GM13976 (cell line): Measurements from ENCODE around the gene DSCAML1.

Experiments used
- DNase-seq: peaks from one replicate; pipeline ENCODE4 v3.0.0; 2012; ENCODE audit warnings: low spot score
- in situ Hi-C: fragments of 300-500 bp; cut with MboI; formaldehyde crosslinking; loops from one replicate; pipeline ENCODE4 v1.12.0; 2022; ENCODE audit warnings: low sequenced_read_pairs, mixed read lengths, inconsistent platforms; ENCODE audit not compliant: unreplicated experiment
- TF ChIP-seq, protein P1 (sequence below): IDR thresholded peaks from 2 replicates; pipeline ENCODE4 v1.5.1; 2012; ENCODE audit warnings: borderline replicate concordance, mild to moderate bottlenecking; ENCODE audit not compliant: insufficient read depth; ENCODE audit errors: extremely low read depth, missing control alignments, control extremely low read depth

The DSCAML1 gene

DNA sequence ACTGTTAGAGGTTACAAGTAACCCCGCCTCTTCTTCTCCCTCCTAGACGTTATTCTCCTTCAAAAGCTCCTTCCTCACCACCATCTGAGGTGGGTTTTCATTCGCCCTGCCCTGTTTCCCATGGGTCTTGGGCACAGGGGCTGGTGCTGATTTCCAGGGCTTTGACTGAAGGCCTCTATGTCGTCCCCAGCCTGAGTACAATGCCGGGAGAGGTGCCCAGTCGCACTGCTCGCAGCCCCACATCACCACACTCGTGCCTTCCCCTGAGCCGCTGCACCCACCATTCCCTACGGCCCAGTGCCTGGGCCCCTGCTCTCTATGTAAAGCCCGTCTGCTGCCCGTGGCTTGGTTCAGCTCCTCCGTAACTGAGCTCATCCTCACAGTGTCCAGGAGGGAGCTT, 169.8 kb downstream of the DSCAML1 start:
- DNase-seq: no peak
- TF ChIP-seq, protein P1, sequence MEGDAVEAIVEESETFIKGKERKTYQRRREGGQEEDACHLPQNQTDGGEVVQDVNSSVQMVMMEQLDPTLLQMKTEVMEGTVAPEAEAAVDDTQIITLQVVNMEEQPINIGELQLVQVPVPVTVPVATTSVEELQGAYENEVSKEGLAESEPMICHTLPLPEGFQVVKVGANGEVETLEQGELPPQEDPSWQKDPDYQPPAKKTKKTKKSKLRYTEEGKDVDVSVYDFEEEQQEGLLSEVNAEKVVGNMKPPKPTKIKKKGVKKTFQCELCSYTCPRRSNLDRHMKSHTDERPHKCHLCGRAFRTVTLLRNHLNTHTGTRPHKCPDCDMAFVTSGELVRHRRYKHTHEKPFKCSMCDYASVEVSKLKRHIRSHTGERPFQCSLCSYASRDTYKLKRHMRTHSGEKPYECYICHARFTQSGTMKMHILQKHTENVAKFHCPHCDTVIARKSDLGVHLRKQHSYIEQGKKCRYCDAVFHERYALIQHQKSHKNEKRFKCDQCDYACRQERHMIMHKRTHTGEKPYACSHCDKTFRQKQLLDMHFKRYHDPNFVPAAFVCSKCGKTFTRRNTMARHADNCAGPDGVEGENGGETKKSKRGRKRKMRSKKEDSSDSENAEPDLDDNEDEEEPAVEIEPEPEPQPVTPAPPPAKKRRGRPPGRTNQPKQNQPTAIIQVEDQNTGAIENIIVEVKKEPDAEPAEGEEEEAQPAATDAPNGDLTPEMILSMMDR: no peak
- in situ Hi-C loops: no loop called here

DNA sequence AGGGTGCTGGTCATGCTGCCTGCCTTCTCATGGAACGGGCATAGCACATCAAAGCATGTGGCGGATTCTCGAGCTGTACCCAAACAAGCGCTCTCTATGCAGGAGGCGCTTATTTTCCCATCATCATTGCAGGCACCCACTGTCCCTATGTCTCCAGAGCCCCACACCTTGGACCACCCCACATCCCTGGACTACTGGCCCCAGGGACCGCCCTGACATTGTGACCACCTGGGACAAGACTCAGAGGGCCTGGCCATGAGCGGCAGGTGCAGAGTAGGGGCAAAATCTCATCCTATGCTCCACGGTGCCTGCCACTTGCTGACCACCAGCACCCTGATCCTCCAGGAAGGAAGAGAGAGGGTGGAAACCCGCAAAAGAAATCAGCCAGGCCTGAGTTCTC, 170.4 kb downstream of the DSCAML1 start:
- TF ChIP-seq, protein P1: no peak
- in situ Hi-C loops: no loop called here
- no peak for DNase-seq

DNA sequence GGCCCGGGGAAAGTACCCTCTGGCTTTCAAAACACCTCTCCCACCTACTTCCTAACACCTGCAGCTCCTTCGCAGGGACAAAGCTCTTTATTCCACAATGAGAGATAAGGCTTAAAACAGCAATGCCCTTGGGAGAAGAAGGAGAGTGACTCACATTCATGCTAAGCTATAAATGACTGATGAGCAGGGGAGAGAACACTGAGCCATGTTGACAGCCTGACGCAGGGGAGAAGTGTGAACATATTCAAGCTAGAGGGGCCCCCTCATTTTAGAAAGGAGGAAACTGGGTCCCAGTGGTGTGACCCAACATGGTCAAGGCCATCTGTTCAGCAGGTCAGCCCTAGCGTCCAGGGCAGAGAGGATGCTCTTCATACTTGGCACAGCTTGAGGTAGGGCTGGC, 171.8 kb downstream of the DSCAML1 start:
- TF ChIP-seq, protein P1: no peak
- DNase-seq: no peak
- in situ Hi-C loops: no loop called here

DNA sequence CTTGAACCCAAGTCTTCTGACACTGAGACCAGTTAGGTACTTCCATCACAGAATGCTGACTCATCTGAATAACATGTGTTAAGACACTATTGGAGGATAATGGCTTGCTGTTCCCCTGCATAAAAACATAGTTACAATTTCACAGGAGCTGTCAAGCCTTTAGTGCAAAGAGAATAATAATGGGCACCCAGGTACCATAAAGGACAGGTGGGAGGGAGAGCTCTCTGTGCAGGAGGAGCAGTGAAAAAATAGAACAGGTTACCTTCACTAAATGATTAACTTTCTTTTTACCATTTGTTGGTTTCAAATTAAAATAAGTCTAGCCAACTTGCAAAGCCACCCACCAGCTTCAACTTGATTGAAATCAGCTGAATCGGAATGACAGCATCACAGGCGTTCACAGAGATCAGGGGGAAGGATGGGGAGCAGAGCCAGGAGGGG, 173.2 kb downstream of the DSCAML1 start:
- TF ChIP-seq, protein P1: no peak
- in situ Hi-C loops: no loop called here

DNA sequence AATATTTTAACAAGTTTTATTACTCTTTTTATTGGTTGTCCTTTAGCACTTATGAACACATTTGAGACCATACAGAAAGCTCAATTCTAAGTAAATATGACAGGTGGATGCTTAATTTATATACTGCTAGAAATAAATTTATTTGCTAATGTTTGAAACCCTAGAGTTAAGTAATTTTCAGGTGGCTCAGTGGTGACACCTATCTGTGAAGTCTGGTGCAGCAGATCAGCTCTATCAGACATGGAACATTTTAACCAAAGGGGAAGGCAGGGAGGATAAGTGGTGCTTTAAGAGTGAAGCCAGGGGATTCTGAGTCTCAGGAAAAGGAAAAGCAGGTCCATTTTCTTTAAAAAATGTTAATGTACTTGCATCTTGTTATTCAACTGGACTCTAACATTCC, 175.8 kb downstream of the DSCAML1 start:
- DNase-seq: no peak
- TF ChIP-seq, protein P1: peak; percentile 29
- in situ Hi-C loops: no loop called here

More for the DNA sequence above, 173.2 kb downstream of the DSCAML1 start:
- DNase-seq: no peak

DNA sequence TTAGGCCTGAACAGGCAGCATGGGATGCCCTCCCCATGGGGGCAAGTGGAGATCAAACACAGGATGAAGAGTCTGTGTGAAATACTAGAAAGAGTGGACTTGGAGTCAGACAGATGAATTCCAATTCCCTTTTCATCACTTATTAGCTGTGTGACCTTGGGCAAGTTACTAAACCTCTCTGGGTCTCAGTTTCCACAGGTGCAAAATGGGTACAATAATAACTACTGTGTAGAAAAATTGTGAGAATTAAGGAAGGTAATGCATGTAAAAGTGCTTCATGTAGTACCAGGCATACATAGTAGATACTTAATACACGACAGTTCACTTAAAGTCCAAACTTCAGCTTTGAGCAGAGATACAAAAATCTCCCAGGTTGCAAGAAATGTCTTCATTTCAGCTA, 176.4 kb downstream of the DSCAML1 start:
- no peak for DNase-seq
- TF ChIP-seq, protein P1: no peak
- in situ Hi-C loops: no loop called here

DNA sequence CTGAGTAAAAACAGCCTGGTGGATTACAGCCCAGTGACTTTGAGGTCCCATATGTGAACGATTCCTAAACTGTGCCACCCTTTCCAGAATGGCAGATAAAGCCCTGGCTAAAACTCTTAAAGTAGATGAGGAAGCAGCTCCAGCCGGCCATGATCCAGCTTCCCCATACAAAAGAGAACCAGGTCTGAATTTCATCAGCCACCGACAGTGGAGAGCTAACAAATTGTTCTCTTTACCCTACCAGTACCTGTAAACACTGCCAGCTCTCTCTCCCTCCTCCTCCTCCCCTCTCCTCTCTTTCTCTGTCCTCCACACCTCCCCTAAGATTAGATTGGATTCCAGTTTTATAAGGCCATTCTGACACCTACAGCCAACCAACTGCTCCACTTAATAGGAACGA, 176.9 kb downstream of the DSCAML1 start:
- TF ChIP-seq, protein P1: no peak
- DNase-seq: no peak
- in situ Hi-C loops: no loop called here
